K562 (cell line): ENCODE results near the gene UBR1. TPM values are rescaled to one million over a fixed set of nuclear protein-coding genes. Genes with fewer than 3 reads are reported as not detected.

ENCODE experiments used
- ATAC-seq: fragments of 200-7000 bp; cut with Tn5 transposase; 3 replicates; pipeline ENCODE4 v1.9.1; 2020; ENCODE audit warnings: moderate library complexity
- BruUV-seq: library from RNA; stranded (reverse); fragments of 400-500 nt; replicated peaks from 2 replicates; lab custom pipeline; 2021; lab: Mats Ljungman, UMichigan
- CTCF ChIA-PET: fragments of 300-600 bp; formaldehyde crosslinking; extraction: SDS; loops from one replicate; lab custom pipeline; 2021; ENCODE audit warnings: low intra/inter-chr PET ratio; lab: Yijun Ruan, JAX
- POLR2A ChIA-PET: fragments of 300-600, 350-650 bp; sonication (Branson Sonifier 250); formaldehyde crosslinking; extraction: SDS; loops from one replicate; lab custom pipeline; 2021; ENCODE audit warnings: antibody characterized with exemption, inconsistent platforms; lab: Yijun Ruan, JAX
- DNase-seq, 4 experiments: peaks; one replicate each; pipeline versions ENCODE4 v3.0.0 to v3.0.0-alpha.2; 2011 to 2018; ENCODE audit warnings: low spot score in 3 of 4, mixed read lengths in 3 of 4; ENCODE audit errors: extremely low read depth in 1 of 4
- FAIRE-seq: peaks from 2 replicates; lab custom pipeline; 2011; peaks lifted over from hg19 to GRCh38; lab: Jason Lieb, UNC
- H2AFZ ChIP-seq: 2 replicates; pipeline ENCODE4 v1.6.0; 2011; ENCODE audit warnings: low read depth, low read length, control low read depth, inconsistent platforms
- H3K27ac ChIP-seq: fragments of 200-600 bp; 3 replicates; pipeline ENCODE4 v1.8.0; 2011; ENCODE audit warnings: low read depth, mild to moderate bottlenecking, control low read depth, inconsistent platforms, low read length, moderate library complexity, mixed read lengths; ENCODE audit errors: extremely low read depth
- H3K27me3 ChIP-seq, 2 experiments: fragments of 300-600 bp in 1 of 2; 2 replicates in 1 of 2; 3 replicates in 1 of 2; pipeline versions ENCODE4 v1.6.0 to v1.8.0; 2011; ENCODE audit warnings: inconsistent platforms in 2 of 2, low read length in 2 of 2, mild to moderate bottlenecking in 1 of 2, mixed read lengths in 1 of 2, moderate library complexity in 1 of 2; ENCODE audit not compliant: control insufficient read depth in 2 of 2, insufficient read depth in 2 of 2
- H3K36me3 ChIP-seq: fragments of 300-600 bp; 3 replicates; pipeline ENCODE4 v1.8.0; 2011; ENCODE audit warnings: mild to moderate bottlenecking, low read length, inconsistent platforms; ENCODE audit not compliant: control insufficient read depth, insufficient read depth
- H3K4me1 ChIP-seq, 2 experiments: fragments of 200-600 bp in 1 of 2; replicated peaks in 1 of 2; 2 replicates in 1 of 2; 3 replicates in 1 of 2; pipeline versions ENCODE4 v1.5.1 to v1.8.0; 2011; ENCODE audit warnings: inconsistent platforms in 2 of 2, low read length in 2 of 2, mild to moderate bottlenecking in 1 of 2, mixed read lengths in 1 of 2, moderate library complexity in 1 of 2; ENCODE audit not compliant: control insufficient read depth in 2 of 2, insufficient read depth in 2 of 2
- H3K4me2 ChIP-seq: 2 replicates; pipeline ENCODE4 v1.6.1; 2011; ENCODE audit warnings: low read length, control low read depth, inconsistent platforms, mixed read lengths; ENCODE audit not compliant: insufficient read depth
- H3K4me3 ChIP-seq: fragments of 200-600 bp; sonication (generic), shearing (Covaris generic); 2 replicates; pipeline ENCODE4 v1.5.1; 2016; ENCODE audit warnings: control low read depth, inconsistent platforms
- H3K79me2 ChIP-seq: fragments of 200-600 bp; 3 replicates; pipeline ENCODE4 v1.8.0; 2011; ENCODE audit warnings: low read length, inconsistent platforms; ENCODE audit not compliant: control insufficient read depth, insufficient read depth
- H3K9ac ChIP-seq, 2 experiments: 2 replicates each; pipeline versions ENCODE4 v1.6.0 to v1.6.1; 2011; ENCODE audit warnings: low read depth in 2 of 2, low read length in 2 of 2, control low read depth in 1 of 2, inconsistent platforms in 1 of 2, mild to moderate bottlenecking in 1 of 2, mixed read lengths in 1 of 2; ENCODE audit not compliant: insufficient read depth in 1 of 2
- H3K9me1 ChIP-seq: one replicate; pipeline ENCODE4 v1.6.0; 2011; ENCODE audit warnings: inconsistent platforms, mild to moderate bottlenecking, low read length, moderate library complexity; ENCODE audit not compliant: control insufficient read depth, insufficient read depth
- H3K9me3 ChIP-seq: replicated peaks from 2 replicates; pipeline ENCODE4 v1.5.1; 2011; ENCODE audit warnings: low read depth, low read length, inconsistent platforms; ENCODE audit not compliant: control insufficient read depth, insufficient read depth
- H4K20me1 ChIP-seq: replicated peaks from 2 replicates; pipeline ENCODE4 v1.6.1; 2011; ENCODE audit warnings: low read length, inconsistent platforms, mixed read lengths; ENCODE audit not compliant: control insufficient read depth, insufficient read depth
- C11orf30 ChIP-seq: fragments of 450-650 bp; IDR thresholded peaks from 2 replicates; pipeline ENCODE4 v1.6.1; 2016; ENCODE audit warnings: low read depth, mild to moderate bottlenecking
- EWSR1 ChIP-seq: fragments of 450-650 bp; IDR thresholded peaks from 2 replicates; pipeline ENCODE4 v1.6.1; 2018; ENCODE audit warnings: borderline replicate concordance, mild to moderate bottlenecking, low read depth, moderate library complexity; ENCODE audit not compliant: partially characterized antibody
- FOXP1 ChIP-seq: sonication (generic); formaldehyde crosslinking; IDR thresholded peaks from 2 replicates; pipeline ENCODE4 v1.8.0; 2022; ENCODE audit warnings: mild to moderate bottlenecking, missing genetic modification reagents
- FUS ChIP-seq: fragments of 200-400 bp; formaldehyde crosslinking; optimal IDR thresholded peaks from 2 replicates; pipeline ENCODE3; 2017; ENCODE audit warnings: low read depth, low read length
- HOXB6 ChIP-seq: fragments of 250-450 bp; sonication (Bioruptor Pico); IDR thresholded peaks from 2 replicates; pipeline ENCODE4 v1.5.1; 2022; ENCODE audit warnings: mild to moderate bottlenecking, borderline replicate concordance
- MAFK ChIP-seq: IDR thresholded peaks from 2 replicates; pipeline ENCODE4 v1.6.1; 2011; ENCODE audit warnings: low read length, improper control_type of control experiment
- MCM7 ChIP-seq, 2 experiments: fragments of 450-650 bp; IDR thresholded peaks; 2 replicates each; pipeline ENCODE4 v1.6.1; 2016 to 2018
- MTA1 ChIP-seq: fragments of 450-650 bp; IDR thresholded peaks from 2 replicates; pipeline ENCODE4 v1.6.1; 2017; ENCODE audit warnings: borderline replicate concordance
- NFE2L1 ChIP-seq: fragments of 450-650 bp; IDR thresholded peaks from 2 replicates; pipeline ENCODE4 v1.6.1; 2016; ENCODE audit warnings: missing genetic modification characterization, low read depth, mild to moderate bottlenecking, missing compliant biosample characterization, moderate library complexity, borderline replicate concordance
- PURB ChIP-seq: sonication (generic); formaldehyde crosslinking; IDR thresholded peaks from 2 replicates; pipeline ENCODE4 v1.9.0; 2021; ENCODE audit warnings: low read depth, mild to moderate bottlenecking, missing genetic modification reagents
- RUNX1 ChIP-seq: sonication (generic); IDR thresholded peaks from 2 replicates; pipeline ENCODE4 v1.6.1; 2016; ENCODE audit warnings: antibody characterized with exemption, low read depth
- SAP30 ChIP-seq: fragments of 200-600 bp; sonication (generic); IDR thresholded peaks from 2 replicates; pipeline ENCODE4 v1.6.1; 2012; ENCODE audit warnings: borderline replicate concordance, low read depth, mild to moderate bottlenecking, moderate library complexity, low read length, control low read depth, inconsistent platforms; ENCODE audit not compliant: insufficient read depth, poor library complexity, severe bottlenecking
- TRIM25 ChIP-seq: fragments of 450-650 bp; IDR thresholded peaks from 2 replicates; pipeline ENCODE4 v1.7.0; 2016; ENCODE audit warnings: borderline replicate concordance
- XRCC3 ChIP-seq: fragments of 450-650 bp; IDR thresholded peaks from 2 replicates; pipeline ENCODE4 v1.6.1; 2017; ENCODE audit warnings: mild to moderate bottlenecking, moderate library complexity
- YY1 ChIP-seq, 3 experiments: IDR thresholded peaks; 2 replicates each; pipeline ENCODE4 v1.6.1; 2011; ENCODE audit warnings: low read length in 2 of 3, mild to moderate bottlenecking in 2 of 3, moderate library complexity in 2 of 3, borderline replicate concordance in 1 of 3, control low read depth in 1 of 3, low read depth in 1 of 3; ENCODE audit not compliant: insufficient read depth in 3 of 3, insufficient replicate concordance in 2 of 3, control insufficient read depth in 1 of 3, insufficient read length in 1 of 3; ENCODE audit errors: extremely low read depth in 1 of 3
- ZBTB8A ChIP-seq: fragments of 450-650 bp; IDR thresholded peaks from 2 replicates; pipeline ENCODE4 v1.6.1; 2018; ENCODE audit warnings: mild to moderate bottlenecking, moderate library complexity; ENCODE audit not compliant: partially characterized antibody
- ZNF316 ChIP-seq: fragments of 450-650 bp; IDR thresholded peaks from 2 replicates; pipeline ENCODE4 v1.6.1; 2016
- WGBS: fragments of 100-300 bp; shearing (Covaris generic); methylation state at CpG from one replicate; pipeline ENCODE4 v1.1.6; 2016; ENCODE audit warnings: low coverage, mixed read lengths; ENCODE audit not compliant: insufficient coverage; ENCODE audit errors: missing lambda C conversion rate; 5-methylcytosine and 5-hydroxymethylcytosine counted together
- in situ Hi-C: fragments of 300-500 bp; cut with MboI; formaldehyde crosslinking; loops from 4 replicates; pipeline ENCODE4 v1.15.0; 2018; ENCODE audit warnings: inconsistent platforms, mixed read lengths
- intact Hi-C: fragments of 100-400 bp; cut with micrococcal nuclease; formaldehyde crosslinking; loops from 2 replicates; pipeline ENCODE4 v1.14.2; 2022
- polyA plus RNA-seq, 8 experiments: library from polyadenylated mRNA; depleted of rRNA in 4 of 8; stranded (reverse) in 5 of 8; unstranded in 3 of 8; fragments of >200 nt; fragmentation: Nextera tagmentation in 2 of 8; fragmentation: Illumina TruSeq in 1 of 8; extraction: Ambion mirVana in 2 of 8; extraction: Trizol in 1 of 8; gene quantifications; 2 replicates each; pipeline versions ENCODE4 v1.2.1 to v1.2.3, GENCODE V29; 2011 to 2014; ENCODE audit warnings: inconsistent platforms in 1 of 8, missing spikeins in 1 of 8
- total RNA-seq, 7 experiments: library from RNA; depleted of rRNA in 6 of 7; stranded (reverse); fragments of >200 nt in 6 of 7; fragmentation: Illumina TruSeq in 2 of 7; extraction: Trizol in 2 of 7; gene quantifications; 2 replicates each; pipeline versions ENCODE4 v1.2.1 to v1.2.3, GENCODE V29; 2011 to 2021; ENCODE audit warnings: low replicate concordance in 1 of 7
- TF ChIP-seq, protein P1 (sequence below), 2 experiments: fragments of 150-350 bp in 1 of 2; IDR thresholded peaks; 2 replicates each; pipeline ENCODE4 v1.6.1; 2012 to 2016; ENCODE audit warnings: low read depth in 2 of 2, low read length in 2 of 2, mild to moderate bottlenecking in 1 of 2, moderate library complexity in 1 of 2

The UBR1 gene
- total and polyA plus RNA-seq, 9 of the 15 experiments (the other 6 are each of a cell fraction or from before 2014, with no cell fraction given): 5.8 to 30.7 (median 15.3) TPM

GRCh38 chr15:43107751-43108150 is 1.9 kb upstream of the UBR1 start:
- H2AFZ ChIP-seq: peak overlapping the region; percentile 57; the same call in 1 of the 2 replicates
- H3K79me2 ChIP-seq: peaks cover 39% of the 10 kb centered on the region
- WGBS: 80% methylated on average over 1 of the region's 1 CpG
- no peak overlapping the region for H3K9ac ChIP-seq
- intact Hi-C loops (loop anchor here (10.0 kb wide), 1 partner anchor 77 kb away; the partner anchor contains the start of gene CCNDBP1), in situ Hi-C loops (no loop called here)
- H3K36me3 ChIP-seq: peaks cover 14% of the 10 kb centered on the region; the same call in 2 of the 3 replicates
- ATAC-seq (no peak), DNase-seq (no peak), FAIRE-seq (no peak)
- no peaks in the 10 kb centered on the region for H3K9me3 ChIP-seq
- no peak overlapping the region for H3K4me2 ChIP-seq
- H3K9me1 ChIP-seq: no peaks in the 10 kb centered on the region
- no TSS peak for BruUV-seq
- H3K4me3 ChIP-seq: no peak overlapping the region
- H3K4me1 ChIP-seq: peaks cover 0 to 15% of the 10 kb centered on the region in 2 experiments; a peak in 3 of 5 replicates
- H4K20me1 ChIP-seq: no peaks in the 10 kb centered on the region
- no peak overlapping the region for H3K27ac ChIP-seq
- ChIA-PET POLR2A (interaction anchor here (0.9 kb wide), 1 partner anchor 9 kb away, joined by 3 read pairs; no protein-coding TSS in a partner anchor), CTCF (no interaction called here)
- H3K27me3 ChIP-seq: no peaks in the 10 kb centered on the region
- no peak for TF ChIP-seq SAP30
- TF ChIP-seq C11orf30: peak; percentile 67
- TF ChIP-seq EWSR1: no peak
- TF ChIP-seq FOXP1 (CRISPR knock-in tag): no peak
- TF ChIP-seq MCM7 (IDR thresholded peaks at IDR 0.05): no peak
- no peak for TF ChIP-seq TRIM25
- TF ChIP-seq PURB (CRISPR knock-in tag): no peak
- TF ChIP-seq, protein P1, sequence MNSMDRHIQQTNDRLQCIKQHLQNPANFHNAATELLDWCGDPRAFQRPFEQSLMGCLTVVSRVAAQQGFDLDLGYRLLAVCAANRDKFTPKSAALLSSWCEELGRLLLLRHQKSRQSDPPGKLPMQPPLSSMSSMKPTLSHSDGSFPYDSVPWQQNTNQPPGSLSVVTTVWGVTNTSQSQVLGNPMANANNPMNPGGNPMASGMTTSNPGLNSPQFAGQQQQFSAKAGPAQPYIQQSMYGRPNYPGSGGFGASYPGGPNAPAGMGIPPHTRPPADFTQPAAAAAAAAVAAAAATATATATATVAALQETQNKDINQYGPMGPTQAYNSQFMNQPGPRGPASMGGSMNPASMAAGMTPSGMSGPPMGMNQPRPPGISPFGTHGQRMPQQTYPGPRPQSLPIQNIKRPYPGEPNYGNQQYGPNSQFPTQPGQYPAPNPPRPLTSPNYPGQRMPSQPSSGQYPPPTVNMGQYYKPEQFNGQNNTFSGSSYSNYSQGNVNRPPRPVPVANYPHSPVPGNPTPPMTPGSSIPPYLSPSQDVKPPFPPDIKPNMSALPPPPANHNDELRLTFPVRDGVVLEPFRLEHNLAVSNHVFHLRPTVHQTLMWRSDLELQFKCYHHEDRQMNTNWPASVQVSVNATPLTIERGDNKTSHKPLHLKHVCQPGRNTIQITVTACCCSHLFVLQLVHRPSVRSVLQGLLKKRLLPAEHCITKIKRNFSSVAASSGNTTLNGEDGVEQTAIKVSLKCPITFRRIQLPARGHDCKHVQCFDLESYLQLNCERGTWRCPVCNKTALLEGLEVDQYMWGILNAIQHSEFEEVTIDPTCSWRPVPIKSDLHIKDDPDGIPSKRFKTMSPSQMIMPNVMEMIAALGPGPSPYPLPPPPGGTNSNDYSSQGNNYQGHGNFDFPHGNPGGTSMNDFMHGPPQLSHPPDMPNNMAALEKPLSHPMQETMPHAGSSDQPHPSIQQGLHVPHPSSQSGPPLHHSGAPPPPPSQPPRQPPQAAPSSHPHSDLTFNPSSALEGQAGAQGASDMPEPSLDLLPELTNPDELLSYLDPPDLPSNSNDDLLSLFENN (IDR thresholded peaks at IDR 0.05; ENCODE audit: low read depth in 2 of 2, low read length in 2 of 2): no peak
- no peak for TF ChIP-seq NFE2L1 (tag)
- peak; percentile 40; the same call in 1 of the 2 replicates for TF ChIP-seq ZNF316
- no peak for TF ChIP-seq MTA1
- no peak for TF ChIP-seq HOXB6
- no peak for TF ChIP-seq YY1 (IDR thresholded peaks at IDR 0.05; ENCODE audit: borderline replicate concordance in 1 of 3, control insufficient read depth in 1 of 3, extremely low read depth in 1 of 3, insufficient read depth in 3 of 3, insufficient read length in 1 of 3, insufficient replicate concordance in 2 of 3, low read depth in 1 of 3, low read length in 2 of 3)
- peak; percentile 14; the same call in 1 of the 2 replicates for TF ChIP-seq MAFK
- no peak for TF ChIP-seq RUNX1
- TF ChIP-seq FUS: no peak
- TF ChIP-seq ZBTB8A: no peak
- no peak for TF ChIP-seq XRCC3
